Brain microvascular endothelial cell (primary cell): ENCODE measurements around the gene IFRD2.

Source experiments
- DNase-seq: peaks from one replicate; pipeline ENCODE4 v3.0.0-alpha.2; 2020
- H3K27ac ChIP-seq: fragments of 250-450 bp; sonication (Bioruptor Pico); 2 replicates; pipeline ENCODE4 v1.5.1; 2020; ENCODE audit warnings: mild to moderate bottlenecking, moderate library complexity
- H3K27me3 ChIP-seq: fragments of 250-450 bp; sonication (Bioruptor Pico); replicated peaks from 2 replicates; pipeline ENCODE4 v1.5.1; 2020; ENCODE audit warnings: mild to moderate bottlenecking
- H3K36me3 ChIP-seq: fragments of 250-450 bp; sonication (Bioruptor Pico); replicated peaks from 2 replicates; pipeline ENCODE4 v1.5.1; 2020; ENCODE audit warnings: mild to moderate bottlenecking
- H3K4me3 ChIP-seq: 2 replicates; pipeline ENCODE4 v1.5.1; 2011; ENCODE audit warnings: low read depth, mild to moderate bottlenecking, control low read depth, low read length, moderate library complexity
- in situ Hi-C: cut with HindIII; loops from 2 replicates; pipeline ENCODE4 v1.10.0; 2017; ENCODE audit warnings: low sequenced_read_pairs, low pct_ligation_motif_present
- TF ChIP-seq, protein P1 (sequence below): IDR thresholded peaks from 2 replicates; pipeline ENCODE4 v1.5.1; 2011; ENCODE audit warnings: low read depth, mild to moderate bottlenecking, moderate library complexity, low read length, control low read depth, inconsistent platforms; ENCODE audit errors: missing control alignments

Gene IFRD2

DNA sequence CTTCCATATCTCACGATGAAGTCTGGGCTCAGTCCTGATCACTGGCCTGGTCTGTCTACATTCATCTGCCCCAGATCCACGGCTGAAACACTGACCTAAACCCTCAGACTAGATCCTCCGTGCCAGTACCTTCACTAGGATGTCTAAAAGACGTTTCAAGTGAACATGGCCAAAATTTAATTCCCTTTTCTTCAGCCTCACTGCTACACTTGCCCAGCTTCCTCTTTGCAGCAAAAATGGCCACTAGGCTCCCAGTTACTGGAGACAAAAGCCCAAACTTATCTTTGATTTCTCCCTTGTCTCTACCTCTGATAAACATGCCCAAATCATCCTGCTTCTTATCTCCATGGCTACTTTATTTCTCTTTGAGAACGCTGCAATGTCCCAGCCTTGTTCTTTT is 46.7 kb upstream of the IFRD2 start:
- no peak overlapping the region for H3K4me3 ChIP-seq
- DNase-seq, result no peak
- H3K27me3 ChIP-seq, result no peaks in the 10 kb centered on the region
- H3K36me3 ChIP-seq, result no peaks in the 10 kb centered on the region
- in situ Hi-C loops, result no loop called here
- TF ChIP-seq, protein P1, sequence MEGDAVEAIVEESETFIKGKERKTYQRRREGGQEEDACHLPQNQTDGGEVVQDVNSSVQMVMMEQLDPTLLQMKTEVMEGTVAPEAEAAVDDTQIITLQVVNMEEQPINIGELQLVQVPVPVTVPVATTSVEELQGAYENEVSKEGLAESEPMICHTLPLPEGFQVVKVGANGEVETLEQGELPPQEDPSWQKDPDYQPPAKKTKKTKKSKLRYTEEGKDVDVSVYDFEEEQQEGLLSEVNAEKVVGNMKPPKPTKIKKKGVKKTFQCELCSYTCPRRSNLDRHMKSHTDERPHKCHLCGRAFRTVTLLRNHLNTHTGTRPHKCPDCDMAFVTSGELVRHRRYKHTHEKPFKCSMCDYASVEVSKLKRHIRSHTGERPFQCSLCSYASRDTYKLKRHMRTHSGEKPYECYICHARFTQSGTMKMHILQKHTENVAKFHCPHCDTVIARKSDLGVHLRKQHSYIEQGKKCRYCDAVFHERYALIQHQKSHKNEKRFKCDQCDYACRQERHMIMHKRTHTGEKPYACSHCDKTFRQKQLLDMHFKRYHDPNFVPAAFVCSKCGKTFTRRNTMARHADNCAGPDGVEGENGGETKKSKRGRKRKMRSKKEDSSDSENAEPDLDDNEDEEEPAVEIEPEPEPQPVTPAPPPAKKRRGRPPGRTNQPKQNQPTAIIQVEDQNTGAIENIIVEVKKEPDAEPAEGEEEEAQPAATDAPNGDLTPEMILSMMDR, result no peak
- no peak overlapping the region for H3K27ac ChIP-seq

DNA sequence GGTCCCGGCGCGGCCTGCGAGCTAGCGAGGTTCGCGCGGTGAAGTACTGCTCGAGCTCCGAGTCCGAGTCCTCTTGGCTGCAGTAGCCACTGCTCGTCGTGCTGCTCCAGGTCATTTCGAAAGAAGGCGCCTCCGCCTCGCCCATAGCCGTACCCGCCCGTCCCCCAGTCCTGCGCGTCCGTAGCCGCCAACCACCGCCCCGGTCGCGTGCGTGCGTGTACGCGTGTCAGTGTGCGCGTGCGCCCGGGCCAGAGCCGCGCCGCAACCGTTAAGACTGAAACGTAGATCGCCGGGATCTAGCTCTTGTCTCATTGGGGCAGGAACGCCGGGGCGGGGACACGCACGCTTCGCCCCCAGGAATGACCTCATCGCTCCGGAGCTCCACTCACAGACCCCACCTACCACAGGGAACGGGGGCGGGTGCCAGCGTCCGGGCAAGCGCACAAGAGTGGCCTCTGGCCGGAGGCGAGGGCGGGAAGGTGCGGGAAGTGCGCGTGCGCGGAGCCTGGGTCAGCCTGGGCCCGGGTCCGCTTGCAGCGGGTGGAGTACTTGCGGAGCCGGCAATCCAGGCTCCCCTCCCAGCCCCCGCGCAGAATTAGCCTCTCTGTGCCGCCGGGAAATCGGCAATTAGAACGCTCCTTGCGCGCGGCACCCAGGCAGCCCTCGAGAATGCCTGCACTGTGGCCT is 45.1 kb upstream of the IFRD2 start:
- Histone ChIP-seq H3K27me3 (no peaks in the 10 kb centered on the region), H3K4me3 (peak overlapping the region; percentile 79), H3K27ac (peak overlapping the region; percentile 94), H3K36me3 (no peaks in the 10 kb centered on the region)
- TF ChIP-seq, protein P1, result no peak
- peak; percentile 100 for DNase-seq
- in situ Hi-C loops, result no loop called here

DNA sequence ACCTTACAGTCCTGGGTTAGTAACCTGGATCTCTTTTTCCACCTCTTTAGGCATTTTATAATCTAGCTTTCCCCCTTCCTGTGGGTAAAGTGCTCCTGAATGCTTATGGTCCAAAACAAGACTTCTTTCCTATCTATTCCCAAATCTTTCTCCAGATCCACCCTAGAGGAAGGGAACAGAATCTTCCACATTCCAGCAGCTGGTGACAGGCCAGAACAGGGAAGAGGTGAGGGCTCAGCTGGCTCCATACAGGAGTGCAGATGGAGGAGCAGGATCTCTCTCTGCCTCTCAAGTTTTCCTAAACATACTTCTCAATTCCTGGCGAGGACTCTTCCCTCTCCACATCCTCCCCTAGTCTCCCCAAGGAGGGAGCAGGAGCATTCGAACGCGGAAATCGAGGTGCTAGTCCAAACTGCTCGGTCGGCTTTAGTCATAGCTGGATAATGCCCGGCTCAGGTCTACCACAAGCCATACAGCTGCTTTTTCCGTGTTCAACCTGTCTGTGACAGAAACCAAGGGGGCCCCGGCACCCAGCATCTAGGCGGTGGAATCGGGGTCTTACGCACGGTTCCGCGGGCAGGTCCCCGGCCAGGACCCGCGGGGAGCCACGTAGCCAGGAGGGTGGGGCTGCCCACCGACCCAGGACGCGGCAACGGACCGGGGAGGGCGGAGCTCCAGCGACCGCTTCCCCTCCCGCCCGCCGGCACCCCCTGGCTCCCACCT is 44.4 kb upstream of the IFRD2 start:
- Histone ChIP-seq H3K27ac (peak overlapping the region; percentile 94), H3K4me3 (peak overlapping the region; percentile 79), H3K36me3 (peaks cover 3% of the 10 kb centered on the region), H3K27me3 (no peaks in the 10 kb centered on the region)
- in situ Hi-C loops, result no loop called here
- TF ChIP-seq, protein P1, result peak; percentile 1
- DNase-seq, result no peak

DNA sequence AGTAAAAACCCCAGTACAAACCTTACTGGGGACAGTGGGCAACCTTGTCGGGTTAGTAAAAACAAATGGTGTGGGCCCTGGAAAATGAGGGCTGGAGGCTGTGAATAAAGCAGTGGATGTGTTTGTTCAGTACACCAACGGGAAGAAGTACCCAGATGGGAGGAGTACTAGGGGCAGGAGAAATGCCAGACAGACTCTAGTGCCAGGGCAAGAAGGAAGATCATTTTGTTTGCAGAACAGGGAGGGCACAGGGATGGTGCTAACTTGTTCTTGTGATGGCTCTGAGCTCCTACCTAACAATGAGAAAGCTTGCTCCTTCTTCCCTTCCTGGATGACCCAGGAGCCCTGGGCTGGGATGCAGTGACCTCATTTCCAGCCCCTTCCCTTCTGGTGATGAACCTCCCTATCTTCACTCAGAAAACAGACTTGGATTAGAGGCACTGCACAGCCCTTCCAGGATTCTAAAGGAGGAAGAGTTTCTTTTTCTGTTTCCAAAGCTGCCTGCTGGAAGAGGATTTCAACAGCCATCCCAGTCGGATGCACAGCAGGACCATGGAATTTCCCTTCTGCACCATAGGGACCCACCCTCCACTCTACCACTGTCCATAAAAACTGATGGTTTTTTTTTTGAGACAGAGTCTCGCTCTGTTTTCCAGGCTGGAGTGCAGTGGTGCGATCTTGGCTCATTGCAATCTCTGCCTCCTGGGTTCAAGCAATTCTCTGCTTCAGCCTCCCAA is 42.3 kb upstream of the IFRD2 start:
- peak overlapping the region; percentile 94 for H3K27ac ChIP-seq

DNA sequence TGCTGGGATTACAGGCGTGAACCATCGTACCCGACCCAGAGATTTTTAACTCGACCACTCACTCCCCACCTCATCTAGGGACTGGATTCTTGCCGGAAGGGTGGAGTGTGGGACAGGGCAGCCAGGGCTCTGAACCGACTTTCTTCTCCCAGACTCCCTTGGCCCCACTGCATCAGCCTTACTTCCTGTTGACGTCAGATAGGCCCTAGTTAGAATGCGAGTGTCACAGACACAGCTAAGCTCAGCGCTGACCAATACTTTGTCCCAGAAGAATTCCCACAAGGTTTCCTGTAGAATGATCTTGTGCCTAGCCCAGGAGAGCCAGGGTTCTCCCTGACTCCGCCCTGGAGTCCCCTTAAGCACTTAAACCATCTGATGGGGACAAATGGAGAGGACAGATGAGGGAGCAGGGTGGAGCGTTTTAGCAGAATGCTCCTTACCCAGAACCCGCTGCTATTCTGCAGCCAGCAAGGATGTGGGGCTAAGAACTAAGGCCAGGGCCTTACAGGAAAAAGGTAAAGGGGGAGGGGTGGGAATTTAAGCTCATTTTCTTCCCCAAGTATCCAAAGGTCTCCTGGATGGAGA is 41.6 kb upstream of the IFRD2 start:
- H3K36me3 ChIP-seq, result peaks cover 27% of the 10 kb centered on the region
- TF ChIP-seq, protein P1, result no peak
- no peak overlapping the region for H3K4me3 ChIP-seq
- in situ Hi-C loops, result no loop called here
- H3K27me3 ChIP-seq, result no peaks in the 10 kb centered on the region
- peak overlapping the region; percentile 94 for H3K27ac ChIP-seq
- peak; percentile 94 for DNase-seq

More for the DNA sequence above, 42.3 kb upstream of the IFRD2 start:
- no peaks in the 10 kb centered on the region for H3K27me3 ChIP-seq
- TF ChIP-seq, protein P1, result no peak
- DNase-seq, result no peak
- H3K36me3 ChIP-seq, result peaks cover 23% of the 10 kb centered on the region
- in situ Hi-C loops, result no loop called here
- no peak overlapping the region for H3K4me3 ChIP-seq
